GM18517 (cell line): ENCODE measurements around the gene FAM118B.
A peak's percentile ranks its signal among the peaks of the same experiment; 100 is the strongest.

Source experiments
- ATAC-seq: cut with Tn5 transposase; IDR thresholded peaks from one replicate; pipeline ENCODE4 v1.9.1; 2021; ENCODE audit warnings: mild to moderate bottlenecking, moderate library complexity; ENCODE audit not compliant: unreplicated experiment

Gene FAM118B

GRCh38 chr11:126211236-126212088 is at the start of gene FAM118B, which contains the start of gene RPUSD4:
TSS of gene FAM118B (plus strand) at chr11:126211782. CDS start at chr11:126235002, 23,220 bp downstream.
TSS of gene RPUSD4 (minus strand) at chr11:126211650. CDS start at chr11:126211638, 12 bp downstream.
- ATAC-seq = peak; percentile 92

- ATAC-seq = no peak
Measured at GRCh38 chr11:126162306-126163030, 49.1 kb upstream of the FAM118B start.

DNA sequence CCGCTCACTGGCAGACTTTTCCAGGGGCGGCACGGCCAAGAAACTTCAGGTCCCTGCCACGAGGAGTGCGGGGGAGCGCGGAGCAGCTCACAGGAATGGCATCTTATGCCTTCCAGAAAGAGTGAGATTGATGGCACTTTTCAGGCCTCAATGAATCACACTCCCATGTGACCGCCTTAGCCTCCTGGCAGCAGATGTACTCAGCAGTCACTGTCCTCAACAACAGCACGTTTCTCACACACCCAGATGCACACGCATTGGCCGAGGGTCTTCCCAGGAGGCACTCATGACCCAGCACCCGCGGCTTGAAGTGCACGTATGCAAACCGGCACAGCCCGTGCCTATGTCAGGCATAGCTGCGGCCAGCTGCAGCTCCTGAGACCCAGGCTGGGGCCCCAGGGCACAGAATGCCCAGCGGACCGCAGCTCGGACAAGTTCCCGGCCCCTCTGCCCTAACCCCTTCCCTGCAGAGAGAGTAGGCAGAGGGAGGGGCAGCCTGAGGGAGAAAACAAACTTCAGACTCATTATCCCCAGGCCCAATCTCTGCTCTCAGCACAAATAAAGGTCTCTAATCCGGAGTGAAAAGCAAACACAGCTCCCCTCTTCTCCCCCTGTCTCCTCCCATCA is 48.4 kb upstream of the FAM118B start:
- no peak for ATAC-seq

DNA sequence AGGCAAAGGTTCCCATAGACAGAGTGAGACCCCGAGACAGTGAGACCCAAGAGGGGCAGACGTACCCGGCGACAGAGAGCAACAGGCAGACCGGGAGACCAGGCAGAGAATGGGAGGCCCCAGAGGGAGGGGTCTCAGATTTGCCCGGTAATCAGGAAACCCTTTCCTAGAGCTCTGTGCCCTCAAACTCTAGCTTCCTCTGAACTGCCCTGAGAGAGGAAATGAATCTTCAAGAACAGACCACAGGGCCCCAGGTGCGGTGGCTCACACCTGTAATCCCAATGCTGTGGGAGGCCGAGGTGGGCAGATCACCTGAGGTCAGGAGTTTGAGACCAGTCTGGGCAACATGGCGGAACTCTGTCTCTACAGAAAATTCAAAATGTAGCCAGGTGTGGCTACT is 47.8 kb upstream of the FAM118B start:
- ATAC-seq = no peak

DNA sequence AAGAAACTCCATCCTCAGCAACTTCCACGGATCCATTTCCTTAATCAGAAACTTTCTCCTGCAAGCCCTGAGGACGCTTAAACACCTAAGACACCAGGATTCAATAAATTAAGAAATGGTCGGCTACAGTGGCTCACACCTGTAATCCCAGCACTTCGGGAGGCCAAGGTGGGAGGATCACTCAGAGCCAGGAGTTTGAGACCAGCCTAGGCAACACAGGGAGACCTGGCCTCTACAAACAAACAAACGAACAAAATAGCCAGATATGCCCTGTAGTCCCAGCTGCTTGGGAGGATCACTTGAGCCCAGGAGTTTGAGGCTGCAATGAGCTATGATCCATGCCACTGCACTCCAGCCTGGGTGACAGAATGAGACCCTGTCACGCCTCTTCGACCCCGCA is 46.8 kb upstream of the FAM118B start:
- no peak for ATAC-seq

- no peak for ATAC-seq
Measured at GRCh38 chr11:126165311-126165720, 46.3 kb upstream of the FAM118B start.

- ATAC-seq = no peak
Measured at GRCh38 chr11:126165757-126166156, 45.8 kb upstream of the FAM118B start.

GRCh38 chr11:126166413-126166812 is 45.2 kb upstream of the FAM118B start:
- no peak for ATAC-seq

- no peak for ATAC-seq
Measured at GRCh38 chr11:126167488-126167887, 44.1 kb upstream of the FAM118B start.

DNA sequence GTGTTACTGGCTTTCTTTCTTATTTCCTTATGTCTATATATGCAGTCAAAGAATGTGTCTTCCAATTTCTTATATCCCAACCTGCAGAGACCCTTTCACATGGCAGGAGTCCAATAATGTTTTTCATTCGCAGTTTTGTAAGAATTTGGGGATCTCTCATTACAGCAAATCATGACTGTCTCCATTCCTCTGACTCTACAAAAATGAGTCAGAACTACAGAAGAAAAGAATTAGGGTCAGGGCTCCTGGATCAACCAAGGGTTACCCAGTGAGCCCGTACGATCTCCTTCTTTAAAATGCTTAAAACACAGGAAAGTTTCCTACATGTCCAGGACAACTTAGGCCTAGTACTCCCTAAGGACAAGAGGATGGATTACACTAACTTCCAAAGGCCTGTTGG is 42.3 kb upstream of the FAM118B start:
- ATAC-seq = no peak

DNA sequence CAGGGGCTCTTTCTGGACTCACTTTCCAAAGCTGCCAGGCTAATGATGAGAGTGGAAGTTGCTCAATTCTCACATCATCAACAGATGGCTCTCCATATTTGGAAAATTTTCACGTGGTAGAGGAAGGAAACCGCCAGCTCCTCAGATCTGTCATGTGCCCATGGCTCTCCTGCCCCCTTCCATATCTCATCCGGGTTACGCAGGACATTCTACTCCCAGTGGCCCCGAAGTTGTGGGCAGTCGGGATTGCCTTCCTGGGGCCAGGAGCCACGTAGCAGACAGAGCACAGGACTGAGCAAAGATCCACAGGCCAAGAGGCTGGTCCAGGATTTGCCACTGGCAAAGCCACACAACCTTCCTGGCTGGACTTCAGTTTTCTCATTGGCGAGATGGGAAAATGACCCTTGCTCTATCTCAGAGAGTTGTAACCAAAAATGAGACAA is 39.0 kb upstream of the FAM118B start:
- no peak for ATAC-seq

- ATAC-seq = no peak
Measured at GRCh38 chr11:126173257-126173656, 38.3 kb upstream of the FAM118B start.

GRCh38 chr11:126174816-126175215 is 36.8 kb upstream of the FAM118B start:
- ATAC-seq = no peak

DNA sequence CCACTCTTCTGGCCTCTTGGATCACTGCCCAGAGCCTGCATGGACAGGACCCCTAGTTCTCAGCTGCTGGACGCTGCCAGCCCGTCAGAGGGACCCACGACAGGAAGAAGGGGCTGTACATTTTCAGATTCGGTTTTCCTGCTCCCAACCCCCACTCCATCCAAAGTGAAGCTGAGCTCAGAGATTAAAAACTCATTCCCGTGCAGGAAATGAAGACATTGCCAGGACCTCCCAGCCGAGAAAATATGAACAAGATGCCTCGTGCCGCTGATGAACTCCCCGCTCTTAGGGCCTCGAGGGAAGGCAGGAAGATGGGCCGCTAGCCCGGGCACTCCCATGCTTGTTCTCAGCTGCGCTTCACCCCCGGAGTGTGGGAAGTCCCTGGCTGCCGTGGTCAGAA is 36.2 kb upstream of the FAM118B start:
- ATAC-seq = no peak

DNA sequence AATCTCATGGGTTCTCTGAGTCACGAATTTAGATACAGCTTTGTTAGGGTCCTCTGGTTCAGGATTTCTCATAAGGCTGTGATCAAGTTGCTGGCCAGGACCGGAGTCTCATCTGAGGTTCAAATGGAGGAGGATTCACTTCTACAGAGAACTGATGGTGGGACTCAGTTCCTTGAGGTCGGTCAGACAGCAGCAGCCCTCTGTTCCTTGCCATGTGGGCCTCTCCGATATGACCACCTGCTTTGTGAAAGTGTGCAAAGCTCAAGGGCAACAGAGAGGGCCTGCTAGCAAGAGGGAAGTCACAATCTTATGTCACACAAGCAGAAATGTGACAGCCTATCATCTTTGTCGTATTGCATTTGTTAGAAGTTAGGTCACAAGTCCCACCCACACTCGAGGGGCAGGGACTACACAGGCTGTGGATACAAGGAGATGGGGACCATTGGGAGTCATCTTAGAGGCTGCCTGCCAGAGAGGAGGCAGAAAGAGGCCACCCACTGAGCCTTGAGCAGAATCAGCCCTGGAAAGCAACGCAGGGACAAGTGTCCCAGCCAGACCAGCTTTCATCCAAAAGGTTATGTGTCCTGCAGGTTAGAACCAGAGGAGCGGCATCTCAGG is 34.6 kb upstream of the FAM118B start:
- ATAC-seq = no peak

DNA sequence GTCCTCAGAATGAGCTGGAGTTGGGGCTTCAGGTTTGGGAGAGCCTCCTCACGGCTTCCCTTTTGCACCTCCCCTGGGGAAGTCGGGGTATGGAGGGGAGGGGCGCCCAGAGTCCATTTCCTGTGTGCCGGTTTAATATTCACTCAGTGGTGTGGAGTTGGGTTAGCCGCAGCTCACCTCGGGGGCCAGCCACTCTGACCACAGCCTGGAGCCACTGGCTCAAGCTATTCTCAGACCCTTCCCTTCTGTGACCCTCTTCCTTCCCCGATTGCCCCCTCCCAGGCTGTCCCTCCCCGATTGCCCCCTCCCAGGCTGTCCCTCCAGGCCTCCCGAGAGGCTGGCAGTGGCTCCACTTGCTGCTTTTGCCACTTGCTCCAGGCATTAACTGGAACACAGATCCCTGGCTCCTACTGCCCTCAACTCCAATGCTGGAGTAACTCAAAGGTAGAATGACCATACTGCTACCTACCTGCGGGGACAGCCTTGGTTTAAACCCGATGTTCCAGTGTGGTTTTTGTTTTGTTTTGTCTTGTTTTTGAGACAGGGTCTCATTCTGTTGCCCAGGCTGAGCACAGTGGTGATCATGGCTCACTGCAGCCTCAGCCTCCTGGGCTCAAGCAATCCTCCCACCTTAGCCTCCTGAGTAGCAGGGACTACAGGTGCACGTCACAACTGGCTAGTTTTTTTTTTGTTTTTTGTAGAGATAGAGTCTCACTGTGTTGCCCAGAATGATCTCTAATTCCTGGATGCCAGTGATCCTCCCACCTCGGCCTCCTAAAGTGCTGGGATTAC is 29.4 kb upstream of the FAM118B start:
- ATAC-seq = no peak

GRCh38 chr11:126182787-126183445 is 28.7 kb upstream of the FAM118B start:
- no peak for ATAC-seq

DNA sequence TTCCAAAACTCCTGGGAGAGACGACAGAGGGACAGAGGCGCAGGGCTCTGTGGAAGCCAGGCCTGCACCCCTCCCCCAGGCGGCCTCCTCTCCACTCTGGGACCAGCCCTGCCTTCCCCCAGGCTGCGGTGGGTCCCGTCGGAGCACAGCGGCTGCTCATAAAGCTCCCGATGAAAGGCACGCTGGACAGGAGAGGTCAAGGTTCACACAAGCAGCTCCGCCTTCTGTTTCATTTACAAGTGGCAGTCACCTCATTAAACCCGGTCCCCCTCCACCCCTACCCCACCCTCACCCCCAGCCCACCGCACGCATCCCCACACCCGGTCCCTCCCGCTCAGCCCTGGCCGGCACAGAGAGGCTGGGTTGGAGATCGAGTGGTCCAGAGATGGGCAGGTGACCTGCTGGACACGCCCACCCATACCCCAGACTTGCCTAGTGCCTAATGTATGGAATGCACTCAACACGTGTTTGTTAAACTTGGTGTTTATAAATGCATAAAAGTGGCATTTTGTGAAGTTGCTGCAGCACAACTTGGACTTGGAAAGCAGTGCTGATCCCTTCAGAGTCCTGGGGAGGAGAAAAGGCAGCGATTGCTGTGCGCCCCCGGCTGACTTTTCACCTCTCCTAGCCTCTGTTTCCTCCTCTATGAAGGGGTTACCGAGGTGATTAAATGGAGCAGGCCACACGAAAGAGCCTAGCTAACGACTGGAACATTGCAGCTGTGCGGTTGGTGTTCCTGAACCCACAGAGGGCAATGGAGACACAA is 26.1 kb upstream of the FAM118B start:
- no peak for ATAC-seq
